CD4-positive, alpha-beta T cell treated with Interleukin-6 for 4 hours (primary cell): ENCODE results near the gene UBASH3B.

Experiments used
- DNase-seq: peaks from one replicate; pipeline ENCODE4 v3.0.0-alpha.2; 2020; ENCODE audit warnings: mixed read lengths

The UBASH3B gene

DNA sequence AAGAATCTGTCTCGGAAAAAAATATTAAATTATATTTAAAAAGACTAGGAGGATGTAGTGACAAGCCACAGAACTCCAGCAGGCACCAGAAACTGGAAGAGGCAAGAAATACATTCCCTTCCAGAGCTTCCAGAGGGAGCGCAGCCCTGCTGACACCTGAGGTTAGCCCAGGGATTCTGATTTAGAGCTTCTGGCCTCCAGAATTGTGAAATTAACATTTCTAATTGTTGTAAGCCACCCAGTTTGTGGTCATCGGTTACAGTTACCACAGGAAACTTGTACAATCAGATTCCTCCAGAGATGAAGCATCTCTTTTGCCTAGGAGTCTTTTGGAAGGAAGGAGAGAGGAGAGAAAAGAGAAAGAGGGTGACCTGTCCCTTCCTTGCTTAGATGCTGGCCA, 6.4 kb upstream of the UBASH3B start:
- no peak for DNase-seq

DNA sequence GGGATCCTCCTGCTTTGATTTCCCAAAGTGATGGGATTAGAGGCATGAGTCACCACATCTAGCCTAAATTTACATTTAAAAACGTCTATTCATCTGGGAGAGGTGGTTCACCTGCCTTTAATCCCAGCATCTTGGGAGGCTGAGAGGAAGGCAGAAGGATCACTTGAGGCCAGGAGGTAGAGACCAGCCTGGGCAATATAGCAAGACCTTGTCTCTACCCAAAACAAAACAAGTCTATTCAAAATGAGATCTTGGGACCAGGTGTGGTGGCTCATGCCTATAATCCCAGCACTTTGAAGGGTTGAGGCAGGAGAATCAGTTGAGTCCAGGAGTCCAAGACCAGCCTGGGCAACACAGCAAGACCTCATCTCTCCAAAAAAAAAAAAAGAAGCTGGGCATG, 4.9 kb upstream of the UBASH3B start:
- no peak for DNase-seq

DNA sequence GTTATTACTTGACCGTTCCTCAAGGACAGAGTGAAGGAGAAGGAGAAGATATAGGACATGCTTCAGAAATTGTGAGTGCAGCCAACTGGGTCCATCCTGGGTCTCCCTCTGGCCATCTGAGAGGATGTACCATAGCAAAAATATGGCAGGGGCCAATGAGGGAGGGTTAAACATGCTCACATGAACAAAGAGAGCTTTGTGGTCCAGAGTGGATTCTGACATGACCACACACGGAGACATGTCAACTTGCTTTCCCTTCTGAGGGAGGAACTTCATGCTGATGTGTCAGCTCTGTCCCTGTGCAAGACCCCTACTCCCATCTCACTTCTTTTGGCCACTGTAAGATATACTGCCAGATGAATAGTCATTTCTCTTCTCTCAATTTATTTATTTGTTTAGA, 3.0 kb upstream of the UBASH3B start:
- DNase-seq, result no peak

- DNase-seq, result no peak
Measured at GRCh38 chr11:122653916-122654585, 1.5 kb upstream of the UBASH3B start.

DNA sequence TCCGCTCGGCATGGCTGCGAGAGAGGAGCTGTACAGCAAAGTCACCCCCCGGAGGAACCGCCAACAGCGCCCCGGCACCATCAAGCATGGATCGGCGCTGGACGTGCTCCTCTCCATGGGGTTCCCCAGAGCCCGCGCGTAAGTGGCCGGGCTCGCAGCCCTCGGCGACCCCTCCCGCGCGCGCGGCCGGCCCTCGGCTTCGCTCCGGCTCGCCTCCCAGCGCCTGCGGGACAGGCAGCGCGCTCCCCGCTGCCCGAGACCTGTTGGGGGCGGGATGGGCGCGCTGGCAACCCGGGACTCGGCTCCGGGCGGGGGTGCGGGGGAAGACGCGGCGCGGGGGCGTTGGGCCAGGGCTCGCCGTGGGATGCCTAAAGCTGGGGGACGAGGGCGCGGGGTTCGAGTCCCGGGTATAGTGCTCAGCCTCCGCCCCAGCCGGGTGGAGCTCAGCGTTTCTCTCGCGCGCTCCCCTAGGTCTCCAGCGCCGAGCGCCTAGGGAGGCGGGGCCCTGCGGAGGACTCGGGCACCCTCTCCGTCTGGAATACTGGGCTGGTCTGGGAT, 630 bp downstream of the UBASH3B start:
- peak; percentile 54 for DNase-seq

DNA sequence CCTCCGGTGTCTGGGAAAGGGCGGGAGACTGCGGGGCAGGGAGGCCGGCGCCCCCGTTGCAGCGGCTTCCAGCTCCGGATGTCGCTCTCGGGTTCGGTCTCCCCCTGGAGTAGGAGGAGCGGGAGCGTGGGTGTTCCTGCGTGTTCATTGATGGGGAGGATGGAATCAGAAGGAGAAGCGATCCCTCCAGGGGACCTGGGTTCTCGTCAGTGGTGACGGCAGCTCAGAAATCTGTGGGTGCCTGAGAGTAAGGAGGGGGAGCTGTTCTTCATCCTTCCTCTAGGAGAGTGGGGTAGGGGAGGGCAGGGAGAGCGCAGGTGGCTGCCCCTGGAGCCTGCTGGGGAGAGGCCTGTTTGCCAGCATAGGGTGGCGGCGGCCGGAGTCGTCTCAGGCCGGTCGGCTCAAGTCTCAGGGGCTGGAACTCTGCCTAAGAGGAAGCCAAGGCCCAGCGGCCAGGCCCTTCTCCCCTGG, 1.1 kb downstream of the UBASH3B start:
- DNase-seq, result peak; percentile 48

GRCh38 chr11:122659676-122660554, 4.4 kb downstream of the UBASH3B start:
- DNase-seq, result no peak

DNA sequence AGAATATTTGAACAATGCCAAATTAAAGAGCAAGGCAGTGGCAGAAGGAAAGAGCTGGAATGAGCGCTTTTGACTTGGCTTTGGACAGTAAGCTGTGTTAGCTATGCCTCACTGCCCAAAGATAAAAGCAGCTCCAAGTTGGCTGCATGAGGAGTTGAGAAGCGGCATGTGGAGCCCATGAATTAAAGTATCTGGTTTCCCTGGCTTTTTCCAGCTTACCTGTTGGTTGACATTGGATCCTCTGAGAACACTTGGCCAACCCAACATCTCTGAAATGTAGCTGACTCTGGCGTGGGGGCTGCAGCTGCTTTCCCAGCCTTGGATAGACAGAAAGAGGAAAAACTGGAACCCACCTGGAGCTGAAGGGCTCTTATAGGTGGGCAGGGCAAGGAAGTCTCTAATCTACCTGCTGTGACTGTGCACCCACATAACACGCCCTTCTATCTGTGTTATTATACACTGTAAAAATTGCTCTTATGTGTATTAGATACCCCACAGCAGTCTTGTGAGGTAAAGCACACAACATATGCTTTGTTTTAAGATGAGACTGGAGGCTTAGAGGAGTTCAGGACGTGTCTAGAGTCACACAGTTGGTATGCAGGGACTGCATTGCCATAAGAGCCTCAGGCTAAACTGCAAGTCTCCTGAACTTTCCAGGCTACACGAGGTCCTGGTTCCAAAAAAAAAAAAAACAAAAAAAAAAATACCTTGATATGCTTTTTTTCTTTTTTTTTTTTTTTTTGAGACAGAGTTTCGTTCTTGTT, 5.8 kb downstream of the UBASH3B start:
- no peak for DNase-seq

DNA sequence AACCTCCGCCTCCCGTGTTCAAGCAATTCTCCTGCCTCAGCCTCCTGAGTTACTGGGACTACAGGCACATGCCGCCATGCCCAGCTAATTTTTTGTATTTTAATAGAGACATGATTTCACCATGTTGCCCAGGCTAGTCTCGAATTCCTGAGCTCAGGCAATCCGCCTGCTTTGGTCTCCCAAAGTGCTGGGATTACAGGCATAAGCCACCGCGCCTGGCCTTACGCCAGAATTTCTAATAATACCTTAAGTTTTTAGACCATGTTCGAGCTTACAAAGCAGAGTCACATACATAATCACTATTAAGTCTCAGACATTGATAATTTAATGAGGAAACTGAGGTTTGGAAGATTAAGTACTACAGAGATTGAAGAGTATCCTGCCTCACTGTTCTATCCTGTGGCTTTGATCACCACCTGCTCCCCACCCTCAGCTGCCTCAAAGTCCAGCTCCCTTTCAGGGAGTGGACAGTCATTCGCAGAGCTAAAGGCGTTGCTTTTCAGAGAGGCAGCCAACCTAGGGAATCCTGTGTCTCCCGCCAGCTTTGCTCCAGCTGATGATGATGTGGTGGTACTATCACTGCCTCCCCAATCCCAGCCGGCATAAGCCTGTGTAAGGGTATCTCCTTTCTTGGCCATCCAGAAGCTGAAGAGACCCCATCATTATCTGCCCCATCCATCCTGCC, 7.7 kb downstream of the UBASH3B start:
- DNase-seq, result no peak

DNA sequence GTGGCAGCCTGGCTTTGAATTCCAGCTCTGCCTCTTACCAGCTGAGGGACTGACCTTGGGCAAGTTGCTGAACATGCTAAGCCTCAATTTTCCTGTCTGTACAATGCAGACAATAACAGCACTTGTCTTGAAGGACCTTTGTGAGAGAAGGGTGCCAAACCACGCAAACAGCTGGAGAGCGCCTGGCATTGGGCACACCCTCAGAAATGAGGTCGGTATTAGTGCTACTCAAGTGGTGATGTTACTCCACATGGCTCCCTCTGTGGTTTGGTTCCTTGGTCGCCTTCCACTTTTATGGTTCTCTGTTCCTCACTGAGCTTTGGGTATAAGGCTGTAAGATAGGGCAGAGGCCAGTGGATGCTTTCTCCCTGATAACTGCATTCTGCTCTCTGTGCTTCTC, 8.2 kb downstream of the UBASH3B start:
- no peak for DNase-seq

DNA sequence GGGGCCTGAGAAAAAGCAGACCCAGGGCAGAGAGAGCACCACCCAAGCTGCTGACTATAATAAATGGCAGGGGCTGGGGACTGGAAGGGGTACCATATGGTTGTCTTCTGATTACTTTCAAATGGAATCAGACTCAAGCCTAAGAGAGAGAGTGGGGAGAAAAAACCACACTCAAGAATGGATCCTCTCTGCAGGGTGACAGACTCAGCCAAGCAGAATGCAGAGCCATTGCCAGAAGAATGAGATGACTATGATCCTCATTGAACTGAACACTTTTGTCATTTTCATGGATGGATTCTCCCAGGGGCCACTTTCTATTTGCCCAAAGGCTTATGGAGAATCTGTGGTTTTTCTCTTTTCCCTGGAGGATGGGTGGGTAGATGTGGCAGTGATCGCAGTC, 8.7 kb downstream of the UBASH3B start:
- DNase-seq, result no peak

DNA sequence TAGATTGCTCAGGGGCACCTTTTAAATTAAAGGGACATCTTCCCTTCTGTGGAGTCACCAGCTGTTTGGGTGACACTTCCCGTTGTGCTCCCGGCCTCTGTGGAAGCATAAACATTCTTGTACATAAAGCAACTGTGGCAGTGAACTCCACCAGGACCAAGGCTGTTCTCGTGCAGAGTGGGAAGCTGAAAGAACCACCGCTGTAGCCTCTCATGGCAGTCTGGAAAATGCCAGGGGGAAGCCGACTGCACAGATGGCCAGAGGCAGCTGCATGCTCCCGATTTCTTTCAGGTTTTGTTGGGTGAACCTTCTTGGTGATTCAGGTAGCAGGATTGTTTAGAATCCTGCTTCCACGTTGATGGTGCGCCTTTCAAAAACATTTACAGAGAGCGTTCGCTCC, 10.3 kb downstream of the UBASH3B start:
- no peak for DNase-seq

DNA sequence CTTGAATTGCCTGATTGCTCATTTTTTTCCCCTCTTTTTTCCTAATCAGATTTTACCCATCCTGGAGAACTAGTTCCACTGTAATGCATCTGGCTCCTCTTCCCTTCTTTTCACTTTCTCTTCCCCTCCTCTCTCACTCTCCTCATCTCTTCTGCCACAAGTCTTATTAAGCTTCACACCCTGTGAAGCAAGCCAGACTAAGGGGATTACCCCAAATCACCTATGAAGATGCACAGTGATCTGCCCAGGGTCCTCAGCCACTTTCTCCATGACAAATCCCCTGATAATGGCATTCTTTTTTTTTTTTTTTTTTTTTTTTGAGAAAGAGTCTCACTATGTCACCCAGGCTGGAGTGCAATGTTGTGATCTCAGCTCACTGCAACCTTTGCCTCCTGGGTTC, 11.2 kb downstream of the UBASH3B start:
- DNase-seq, result no peak

DNA sequence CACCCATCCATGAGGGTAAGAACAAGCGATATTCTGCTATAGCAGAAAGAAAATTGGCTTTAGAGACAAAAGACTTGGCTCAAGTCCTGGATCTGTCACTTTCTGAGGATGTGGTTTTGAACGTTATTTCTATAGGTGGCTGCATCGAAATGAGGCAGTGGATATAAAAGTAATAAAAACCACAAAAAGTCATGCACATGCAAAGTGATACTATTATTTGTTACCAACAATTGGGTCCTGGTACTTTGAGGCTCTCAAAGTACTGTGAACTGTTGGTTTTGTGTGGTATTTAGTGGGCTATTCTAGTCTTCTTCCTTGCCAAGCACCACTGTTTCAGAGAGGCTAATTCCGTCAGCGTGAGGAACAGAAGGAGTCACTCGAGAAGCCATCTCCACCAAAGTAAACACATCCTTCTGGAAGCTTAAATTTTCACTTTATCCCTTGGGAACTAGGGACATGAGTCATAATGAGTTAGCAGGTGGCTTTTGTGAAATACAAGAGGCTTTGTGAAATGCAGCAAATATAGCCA, 13.1 kb downstream of the UBASH3B start:
- DNase-seq, result peak; percentile 26

- no peak for DNase-seq
Measured at GRCh38 chr11:122670131-122670530, 14.6 kb downstream of the UBASH3B start.

DNA sequence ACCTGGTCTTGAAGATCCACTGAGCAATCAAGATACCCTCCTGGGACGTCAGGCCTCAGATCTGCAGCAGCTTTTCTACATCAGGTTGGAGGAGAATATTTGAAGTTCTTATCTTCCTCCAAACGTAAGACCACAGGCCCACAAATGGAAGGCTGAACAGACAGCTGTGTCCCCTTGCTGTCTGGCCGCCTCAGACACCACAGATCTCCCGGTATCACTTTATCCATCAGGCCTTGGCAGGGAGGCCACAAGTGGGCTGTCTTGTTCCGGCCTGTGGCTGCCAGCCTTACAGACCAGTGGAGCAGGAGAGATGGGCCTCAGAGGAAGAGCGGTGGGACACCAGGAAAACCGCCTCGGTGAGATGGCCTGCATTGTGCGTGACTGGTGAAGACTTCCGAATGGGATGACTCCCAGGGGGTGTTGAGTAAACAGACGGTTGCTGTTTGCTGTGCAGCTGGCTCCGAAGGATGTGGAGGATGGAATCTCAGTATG, 15.9 kb downstream of the UBASH3B start:
- DNase-seq, result no peak

DNA sequence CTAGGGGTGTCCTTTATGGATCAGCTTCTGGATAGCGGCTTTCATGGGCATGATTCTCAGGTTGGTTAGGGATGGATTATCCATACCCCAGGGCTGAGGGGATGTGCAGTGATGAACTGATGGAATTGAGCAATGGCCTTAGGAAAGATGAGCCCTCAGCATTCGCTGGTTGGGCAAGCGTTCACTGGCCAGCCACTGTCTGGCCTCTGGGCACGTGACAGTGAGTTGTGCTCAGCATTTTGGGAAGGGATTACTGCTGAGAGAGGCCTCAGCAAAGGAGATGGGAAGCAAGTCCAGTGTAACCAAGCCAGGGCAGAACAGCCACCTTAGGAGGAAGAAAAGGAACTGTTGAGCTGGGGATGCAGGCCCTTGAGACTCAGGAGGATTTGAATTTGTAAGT, 17.4 kb downstream of the UBASH3B start:
- DNase-seq, result no peak

DNA sequence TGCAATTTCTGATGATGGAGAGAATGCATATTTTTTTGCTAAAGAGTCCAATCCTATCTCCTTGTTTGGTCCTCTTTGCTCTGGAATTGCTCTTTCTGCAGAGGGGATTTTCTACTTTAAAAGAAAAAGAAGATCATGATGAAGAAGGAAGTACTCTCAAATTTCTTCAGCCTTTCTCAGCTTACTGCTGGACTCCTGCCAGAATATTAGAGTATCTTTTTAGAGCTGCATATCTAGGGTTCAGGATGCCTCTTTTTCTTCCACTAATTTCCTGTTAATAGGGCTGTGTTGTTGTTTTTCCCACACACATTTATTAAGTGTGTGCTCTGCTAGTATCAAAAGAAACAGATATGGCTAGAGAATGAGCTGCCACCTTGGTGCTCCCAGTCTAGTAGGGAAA, 18.2 kb downstream of the UBASH3B start:
- DNase-seq, result no peak

- peak; percentile 55 for DNase-seq
Measured at GRCh38 chr11:122676638-122677037, 21.1 kb downstream of the UBASH3B start.

GRCh38 chr11:122677256-122677655, 21.7 kb downstream of the UBASH3B start:
- no peak for DNase-seq

GRCh38 chr11:122678406-122678805, 22.9 kb downstream of the UBASH3B start:
- no peak for DNase-seq

DNA sequence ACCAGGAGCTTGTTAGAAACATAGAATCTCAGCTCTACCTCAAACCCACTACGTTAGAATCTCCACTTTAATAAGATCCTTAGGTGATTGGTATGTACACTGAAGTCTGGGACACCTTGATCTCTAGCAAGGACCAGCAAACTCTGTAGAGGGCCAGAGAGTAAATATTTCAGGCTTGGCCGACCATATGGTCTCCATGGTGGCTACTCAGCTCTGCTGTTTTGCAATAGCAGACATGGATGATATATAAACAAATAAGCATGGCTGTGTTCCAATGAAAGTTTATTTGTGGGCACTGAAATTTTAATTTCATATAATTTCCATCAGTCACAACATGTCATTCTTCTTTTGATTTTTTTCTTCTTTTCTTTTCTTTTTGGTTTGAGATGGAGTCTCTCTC, 23.9 kb downstream of the UBASH3B start:
- no peak for DNase-seq
